ENCODE measurements around the gene FAIM2. TPM values are rescaled to one million over a fixed set of nuclear protein-coding genes. Genes with fewer than 3 reads are reported as not detected.
A peak's percentile ranks its signal among the peaks of the same experiment; 100 is the strongest.

The FAIM2 gene
- total RNA-seq, 1 donor from 2014 or later = 0.47 TPM

DNA sequence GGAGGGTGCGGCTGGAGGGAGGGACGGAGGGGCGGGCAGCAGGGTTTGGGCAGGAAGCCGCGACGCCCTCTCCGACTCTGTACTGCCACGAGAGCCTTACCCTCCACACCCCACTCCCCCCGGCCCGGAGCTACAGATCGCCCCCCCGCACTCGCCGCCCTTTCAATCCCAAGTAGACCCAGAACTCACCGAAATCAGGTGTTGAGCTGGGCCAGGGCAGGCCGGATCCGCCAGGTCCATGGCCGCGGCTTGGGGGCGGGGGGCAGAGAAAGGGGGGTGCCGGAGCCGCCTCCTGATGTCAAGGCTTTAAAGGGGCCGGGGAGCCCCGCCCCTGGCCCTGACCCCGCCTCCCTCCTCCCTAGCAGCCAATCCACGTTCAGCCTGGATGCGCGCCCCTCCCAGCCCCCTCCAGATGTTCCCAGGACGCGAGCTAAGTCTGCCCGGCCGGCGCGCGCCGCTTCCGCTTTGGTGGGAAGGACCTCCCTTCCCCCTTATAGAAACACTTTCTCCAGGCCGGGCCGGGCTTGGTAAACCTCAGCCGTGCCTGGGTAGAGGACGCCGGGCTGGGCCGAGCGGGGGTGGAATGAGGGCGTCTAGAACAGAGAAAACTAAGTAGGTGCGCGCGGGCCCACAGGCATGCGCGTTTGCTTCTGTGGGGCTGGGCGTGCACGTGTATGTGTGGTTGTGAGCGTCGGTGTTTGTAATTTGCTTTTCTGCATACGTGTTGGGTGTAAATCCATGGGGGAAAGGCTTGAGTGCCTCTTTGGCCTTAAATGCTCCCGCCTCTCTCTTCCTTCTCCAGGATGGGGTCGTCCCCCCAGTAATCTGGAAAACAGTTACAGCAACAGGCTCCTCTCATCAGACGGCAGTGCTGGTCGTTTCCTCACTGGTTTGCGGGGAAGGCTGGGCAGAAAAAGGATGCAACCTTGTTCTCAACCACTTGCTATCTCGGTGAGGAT is 75.3 kb downstream of the FAIM2 start, which contains the start of gene NCKAP5L:
NCKAP5L (minus strand) TSS at position 281 of the 959 bp plus-strand sequence. CDS start 24,369 bp downstream, outside the sequence.
- Mint-ChIP-seq H3K27ac (ENCODE audit: unreplicated experiment) (peak within 1 kb of the TSS; percentile 99), H3K4me1 (ENCODE audit: low read depth) (peaks cover 55% of the 10 kb centered on the region), H3K9me3 (ENCODE audit: low read depth) (no peaks in the 10 kb centered on the region), H3K27me3 (ENCODE audit: low read depth) (no peaks in the 10 kb centered on the region), H3K4me3 (ENCODE audit: unreplicated experiment) (peak within 1 kb of the TSS; percentile 83), H3K36me3 (ENCODE audit: low read depth) (no peaks in the 10 kb centered on the region)
- TF ChIP-seq, protein P1, sequence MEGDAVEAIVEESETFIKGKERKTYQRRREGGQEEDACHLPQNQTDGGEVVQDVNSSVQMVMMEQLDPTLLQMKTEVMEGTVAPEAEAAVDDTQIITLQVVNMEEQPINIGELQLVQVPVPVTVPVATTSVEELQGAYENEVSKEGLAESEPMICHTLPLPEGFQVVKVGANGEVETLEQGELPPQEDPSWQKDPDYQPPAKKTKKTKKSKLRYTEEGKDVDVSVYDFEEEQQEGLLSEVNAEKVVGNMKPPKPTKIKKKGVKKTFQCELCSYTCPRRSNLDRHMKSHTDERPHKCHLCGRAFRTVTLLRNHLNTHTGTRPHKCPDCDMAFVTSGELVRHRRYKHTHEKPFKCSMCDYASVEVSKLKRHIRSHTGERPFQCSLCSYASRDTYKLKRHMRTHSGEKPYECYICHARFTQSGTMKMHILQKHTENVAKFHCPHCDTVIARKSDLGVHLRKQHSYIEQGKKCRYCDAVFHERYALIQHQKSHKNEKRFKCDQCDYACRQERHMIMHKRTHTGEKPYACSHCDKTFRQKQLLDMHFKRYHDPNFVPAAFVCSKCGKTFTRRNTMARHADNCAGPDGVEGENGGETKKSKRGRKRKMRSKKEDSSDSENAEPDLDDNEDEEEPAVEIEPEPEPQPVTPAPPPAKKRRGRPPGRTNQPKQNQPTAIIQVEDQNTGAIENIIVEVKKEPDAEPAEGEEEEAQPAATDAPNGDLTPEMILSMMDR (IDR thresholded peaks at IDR 0.05) = no peak
- DNase-seq (ENCODE audit: low spot score) = peak; percentile 98

DNA sequence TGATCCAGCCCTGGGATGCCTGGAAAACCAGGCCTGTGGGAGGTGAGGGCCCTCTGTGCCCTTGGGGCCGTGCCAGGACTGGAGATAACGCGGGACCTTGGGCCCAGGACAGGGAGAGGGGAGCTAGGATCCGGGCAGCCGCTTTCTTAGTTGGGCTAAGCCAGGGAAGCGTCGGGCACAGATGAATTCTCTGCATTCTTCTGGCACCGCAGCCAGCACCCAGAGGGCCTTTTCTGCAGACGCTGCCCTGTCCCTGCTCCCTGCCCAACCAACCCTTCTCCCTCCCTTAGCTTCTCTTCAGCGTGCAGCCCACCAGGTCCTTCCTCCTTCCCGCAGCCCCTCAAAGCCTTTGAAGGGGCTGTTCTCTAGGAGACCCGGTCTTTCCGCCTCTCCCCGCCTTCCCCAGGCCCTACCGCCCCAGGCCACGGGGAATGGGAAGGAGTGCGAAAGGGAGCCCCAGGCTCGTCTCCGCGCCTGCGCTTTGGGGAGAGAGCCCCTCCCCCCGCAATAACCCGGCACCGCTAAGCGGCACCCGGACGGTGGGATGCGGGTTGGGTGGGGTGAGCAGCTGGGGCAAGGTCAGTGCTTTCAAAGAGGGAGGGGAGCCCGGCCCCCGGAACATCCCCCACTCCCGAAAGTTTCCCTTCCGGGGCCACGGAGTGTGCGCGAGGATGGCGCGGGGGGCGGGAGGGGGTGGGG is 76.2 kb downstream of the FAIM2 start:
- H3K4me1 Mint-ChIP-seq (ENCODE audit: low read depth) = peaks cover 52% of the 10 kb centered on the region
- no peaks in the 10 kb centered on the region for H3K27me3 Mint-ChIP-seq (ENCODE audit: low read depth)
- DNase-seq (ENCODE audit: low spot score) = no peak
- TF ChIP-seq, protein P1 (IDR thresholded peaks at IDR 0.05) = no peak
- H3K36me3 Mint-ChIP-seq (ENCODE audit: low read depth) = peaks cover 2% of the 10 kb centered on the region
- H3K27ac Mint-ChIP-seq (ENCODE audit: unreplicated experiment) = peak overlapping the region; percentile 94
- H3K4me3 Mint-ChIP-seq (ENCODE audit: unreplicated experiment) = peak overlapping the region; percentile 83
- H3K9me3 Mint-ChIP-seq (ENCODE audit: low read depth) = no peaks in the 10 kb centered on the region

- TF ChIP-seq, protein P1 (IDR thresholded peaks at IDR 0.05) = no peak
Measured at GRCh38 chr12:49827051-49827400, 76.7 kb downstream of the FAIM2 start.

DNA sequence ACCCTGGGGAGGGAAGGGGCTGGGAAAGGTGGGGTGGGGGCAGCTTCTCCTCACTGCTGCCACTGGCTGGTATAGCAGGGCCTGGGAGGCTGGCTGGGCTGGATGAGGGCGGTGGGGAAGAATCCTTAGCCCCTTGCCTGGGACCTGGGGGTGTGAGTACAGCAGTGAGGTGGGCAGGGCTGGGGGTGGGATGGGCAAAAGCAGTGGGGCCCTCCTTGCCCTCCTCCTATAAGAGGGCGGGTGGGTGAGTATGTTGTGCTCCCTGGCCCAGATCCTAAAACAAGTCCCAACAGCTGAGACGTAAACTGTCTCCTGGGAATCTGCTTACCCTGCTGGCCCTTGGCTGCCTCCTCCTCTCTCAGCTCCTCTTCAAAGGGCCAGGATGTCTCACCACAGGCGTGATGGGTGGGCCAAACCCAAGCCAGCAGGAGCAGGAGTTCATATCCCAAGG is 77.7 kb downstream of the FAIM2 start:
- H3K9me3 Mint-ChIP-seq (ENCODE audit: low read depth) = no peaks in the 10 kb centered on the region
- TF ChIP-seq, protein P1 (IDR thresholded peaks at IDR 0.05) = no peak
- H3K27ac Mint-ChIP-seq (ENCODE audit: unreplicated experiment) = peak overlapping the region; percentile 94
- peaks cover 2% of the 10 kb centered on the region for H3K36me3 Mint-ChIP-seq (ENCODE audit: low read depth)
- H3K27me3 Mint-ChIP-seq (ENCODE audit: low read depth) = no peaks in the 10 kb centered on the region
- peaks cover 53% of the 10 kb centered on the region for H3K4me1 Mint-ChIP-seq (ENCODE audit: low read depth)
- H3K4me3 Mint-ChIP-seq (ENCODE audit: unreplicated experiment) = peak overlapping the region; percentile 83
- no peak for DNase-seq (ENCODE audit: low spot score)

More at GRCh38 chr12:49827051-49827400, 76.7 kb downstream of the FAIM2 start:
- Mint-ChIP-seq H3K36me3 (ENCODE audit: low read depth) (peaks cover 2% of the 10 kb centered on the region), H3K27ac (ENCODE audit: unreplicated experiment) (peak overlapping the region; percentile 94), H3K4me1 (ENCODE audit: low read depth) (peaks cover 48% of the 10 kb centered on the region), H3K4me3 (ENCODE audit: unreplicated experiment) (peak overlapping the region; percentile 83), H3K27me3 (ENCODE audit: low read depth) (no peaks in the 10 kb centered on the region), H3K9me3 (ENCODE audit: low read depth) (no peaks in the 10 kb centered on the region)
- DNase-seq (ENCODE audit: low spot score) = no peak

DNA sequence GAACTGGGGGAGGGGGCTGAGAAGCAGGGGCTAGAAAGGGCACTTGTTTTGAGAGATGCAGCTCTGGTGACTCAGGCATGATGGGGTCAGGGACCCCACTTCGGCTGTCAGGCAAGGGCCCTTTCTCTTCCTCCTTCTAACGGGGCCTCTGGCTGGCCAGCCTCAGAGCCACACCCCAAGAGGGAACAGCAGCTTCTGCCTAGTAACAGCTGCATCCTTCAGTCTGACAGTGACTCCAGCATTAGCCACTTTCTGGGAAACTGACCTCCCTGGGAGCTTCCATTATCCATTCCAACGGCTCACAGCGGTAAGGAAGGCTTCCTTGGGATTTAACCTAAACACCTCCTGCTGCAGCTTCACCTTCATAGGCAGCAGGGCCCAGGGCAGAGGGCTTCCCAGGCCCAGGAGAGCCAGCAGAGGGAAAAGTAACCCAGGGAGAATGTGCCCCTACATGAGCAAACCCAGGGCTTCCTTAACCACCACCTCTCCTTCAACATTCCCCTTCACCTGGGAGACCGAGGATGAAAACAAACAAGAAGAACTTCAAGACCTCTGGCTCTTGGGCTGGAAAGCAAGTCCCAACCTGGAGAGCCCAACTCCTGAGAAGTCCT is 78.2 kb downstream of the FAIM2 start:
- peaks cover 55% of the 10 kb centered on the region for H3K4me1 Mint-ChIP-seq (ENCODE audit: low read depth)

More for the DNA sequence above, 78.2 kb downstream of the FAIM2 start:
- no peak for DNase-seq (ENCODE audit: low spot score)
- Mint-ChIP-seq H3K4me3 (ENCODE audit: unreplicated experiment) (peak overlapping the region; percentile 39), H3K27ac (ENCODE audit: unreplicated experiment) (peak overlapping the region; percentile 80), H3K27me3 (ENCODE audit: low read depth) (no peaks in the 10 kb centered on the region), H3K36me3 (ENCODE audit: low read depth) (peaks cover 2% of the 10 kb centered on the region), H3K9me3 (ENCODE audit: low read depth) (no peaks in the 10 kb centered on the region)
- TF ChIP-seq, protein P1 (IDR thresholded peaks at IDR 0.05) = no peak

All from chondrocyte (in vitro differentiated cells).